H1 (cell line): Measurements from ENCODE around the gene PA2G4. TPM values are rescaled to one million over a fixed set of nuclear protein-coding genes. Genes with fewer than 3 reads are reported as not detected.
"Not testable (repeated sequence)": the region's sequence is repeated elsewhere in the genome, so short reads cannot be mapped to it uniquely, and the experiment has no call there.

Experiments
- CTCF ChIA-PET: fragments of 300-600 bp; sonication (Branson Sonifier 250); formaldehyde crosslinking; loops from one replicate; lab custom pipeline; 2021; ENCODE audit not compliant: partially characterized antibody; lab: Charles Lee
- POLR2A ChIA-PET: fragments of 300-600 bp; sonication (Branson Sonifier 250); formaldehyde crosslinking; loops from one replicate; lab custom pipeline; 2021; ENCODE audit warnings: inconsistent platforms; ENCODE audit not compliant: partially characterized antibody; lab: Charles Lee
- DNase-seq, 2 experiments: peaks; one replicate each; pipeline versions ENCODE4 v3.0.0 to v3.0.0-alpha.2; 2010 to 2022; ENCODE audit warnings: low spot score in 2 of 2, low read depth in 1 of 2, mixed read lengths in 1 of 2
- FAIRE-seq: peaks from 2 replicates; lab custom pipeline; 2011; peaks lifted over from hg19 to GRCh38; lab: Jason Lieb, UNC
- H2AFZ ChIP-seq: 2 replicates; pipeline ENCODE4 v1.8.1; 2012; ENCODE audit warnings: low read length, inconsistent platforms
- H2AK5ac ChIP-seq: 2 replicates; pipeline ENCODE4 v1.6.1; 2013; ENCODE audit warnings: low read depth, low read length
- H2BK120ac ChIP-seq: replicated peaks from 2 replicates; pipeline ENCODE3; 2013; ENCODE audit warnings: low read depth, low read length, inconsistent platforms
- H2BK12ac ChIP-seq: 2 replicates; pipeline ENCODE4 v1.6.1; 2013; ENCODE audit warnings: low read depth, low read length
- H2BK15ac ChIP-seq: 2 replicates; pipeline ENCODE4 v1.6.1; 2013; ENCODE audit warnings: low read length
- H2BK20ac ChIP-seq: 2 replicates; pipeline ENCODE4 v1.6.1; 2013; ENCODE audit warnings: low read length
- H2BK5ac ChIP-seq: 2 replicates; pipeline ENCODE4 v1.6.1; 2013; ENCODE audit warnings: low read depth, low read length
- H3K14ac ChIP-seq: 2 replicates; pipeline ENCODE4 v1.6.1; 2013; ENCODE audit warnings: inconsistent platforms; ENCODE audit not compliant: insufficient read length
- H3K18ac ChIP-seq: 2 replicates; pipeline ENCODE4 v1.6.1; 2013; ENCODE audit warnings: low read length; ENCODE audit errors: extremely low read depth
- H3K23ac ChIP-seq: 2 replicates; pipeline ENCODE4 v1.6.1; 2013; ENCODE audit warnings: inconsistent platforms; ENCODE audit not compliant: insufficient read length
- H3K23me2 ChIP-seq: 2 replicates; pipeline ENCODE4 v1.6.1; 2013; ENCODE audit warnings: low read depth, low read length
- H3K27ac ChIP-seq: 2 replicates; pipeline ENCODE4 v1.6.1; 2011; ENCODE audit warnings: low read depth, low read length, inconsistent platforms
- H3K27me3 ChIP-seq, 4 experiments: replicated peaks in 1 of 4; 1 replicate in 1 of 4; 2 replicates in 3 of 4; pipeline versions ENCODE4 v1.6.1 to v1.8.1; 2011 to 2013; ENCODE audit warnings: low read length in 3 of 4, mild to moderate bottlenecking in 3 of 4, inconsistent platforms in 2 of 4, mixed read lengths in 2 of 4, moderate library complexity in 1 of 4; ENCODE audit not compliant: control insufficient read depth in 3 of 4, insufficient read depth in 3 of 4; ENCODE audit errors: extremely low read depth in 1 of 4
- H3K36me3 ChIP-seq, 4 experiments: 2 replicates each; pipeline versions ENCODE4 v1.6.1 to v1.8.1; 2011 to 2013; ENCODE audit warnings: mild to moderate bottlenecking in 4 of 4, low read length in 3 of 4, moderate library complexity in 2 of 4, control low read depth in 1 of 4, inconsistent platforms in 1 of 4; ENCODE audit not compliant: insufficient read depth in 4 of 4, control insufficient read depth in 2 of 4
- H3K4ac ChIP-seq: replicated peaks from 2 replicates; pipeline ENCODE3; 2013; ENCODE audit warnings: low read length, low read depth, mixed read lengths, inconsistent platforms; ENCODE audit not compliant: insufficient read length
- H3K4me1 ChIP-seq, 4 experiments: replicated peaks in 1 of 4; 1 replicate in 1 of 4; 2 replicates in 3 of 4; pipeline versions ENCODE4 v1.6.1 to v1.8.1; 2011 to 2013; ENCODE audit warnings: low read length in 3 of 4, inconsistent platforms in 2 of 4, mixed read lengths in 1 of 4; ENCODE audit not compliant: insufficient read depth in 4 of 4, control insufficient read depth in 3 of 4
- H3K4me2 ChIP-seq, 2 experiments: 2 replicates each; pipeline versions ENCODE4 v1.6.1 to v1.8.1; 2011 to 2013; ENCODE audit warnings: low read depth in 2 of 2, low read length in 2 of 2, control low read depth in 1 of 2, inconsistent platforms in 1 of 2, mild to moderate bottlenecking in 1 of 2; ENCODE audit not compliant: insufficient read depth in 1 of 2
- H3K4me3 ChIP-seq, 4 experiments: fragments of 200-600, 300-600 bp in 1 of 4; sonication (generic), shearing (Covaris generic), sonication (Bioruptor Twin) in 1 of 4; 2 replicates each; pipeline versions ENCODE4 v1.5.1 to v1.8.1; 2011 to 2016; ENCODE audit warnings: low read length in 4 of 4, low read depth in 3 of 4, control low read depth in 2 of 4, inconsistent platforms in 2 of 4, mild to moderate bottlenecking in 2 of 4, mixed read lengths in 1 of 4, moderate library complexity in 1 of 4; ENCODE audit not compliant: insufficient read depth in 2 of 4; ENCODE audit errors: extremely low read depth in 1 of 4
- H3K56ac ChIP-seq: replicated peaks from 2 replicates; pipeline ENCODE3; 2013; ENCODE audit warnings: low read depth, mild to moderate bottlenecking, mixed read lengths, low read length, inconsistent platforms; ENCODE audit not compliant: insufficient read length
- H3K79me1 ChIP-seq: 2 replicates; pipeline ENCODE4 v1.6.1; 2013; ENCODE audit warnings: low read depth, low read length, control low read depth
- H3K79me2 ChIP-seq, 2 experiments: 2 replicates each; pipeline versions ENCODE4 v1.6.1 to v1.8.1; 2012 to 2013; ENCODE audit warnings: low read length in 2 of 2, mild to moderate bottlenecking in 2 of 2, inconsistent platforms in 1 of 2; ENCODE audit not compliant: insufficient read depth in 2 of 2, control insufficient read depth in 1 of 2
- H3K9ac ChIP-seq, 4 experiments: replicated peaks in 1 of 4; 1 replicate in 1 of 4; 2 replicates in 3 of 4; pipeline versions ENCODE4 v1.6.1 to v1.8.1; 2011 to 2013; ENCODE audit warnings: low read depth in 3 of 4, low read length in 3 of 4, control low read depth in 2 of 4, mild to moderate bottlenecking in 2 of 4, moderate library complexity in 2 of 4, inconsistent platforms in 1 of 4; ENCODE audit errors: extremely low read depth in 1 of 4
- H3K9me3 ChIP-seq, 2 experiments: 2 replicates each; pipeline versions ENCODE4 v1.6.1 to v1.8.1; 2012 to 2013; ENCODE audit warnings: mild to moderate bottlenecking in 2 of 2, moderate library complexity in 2 of 2, control low read depth in 1 of 2, inconsistent platforms in 1 of 2, low read depth in 1 of 2, low read length in 1 of 2, mixed read lengths in 1 of 2; ENCODE audit not compliant: insufficient read depth in 2 of 2
- H4K20me1 ChIP-seq, 2 experiments: replicated peaks in 1 of 2; 2 replicates each; pipeline versions ENCODE3 to v1.8.1; 2011 to 2013; ENCODE audit warnings: inconsistent platforms in 2 of 2, low read length in 2 of 2, mild to moderate bottlenecking in 1 of 2; ENCODE audit not compliant: insufficient read depth in 2 of 2, control insufficient read depth in 1 of 2
- H4K5ac ChIP-seq: 2 replicates; pipeline ENCODE4 v1.6.1; 2013; ENCODE audit warnings: low read length, low read depth, mixed read lengths, inconsistent platforms; ENCODE audit not compliant: insufficient read length
- H4K8ac ChIP-seq: 2 replicates; pipeline ENCODE4 v1.8.0; 2013; ENCODE audit warnings: mild to moderate bottlenecking, moderate library complexity, low read length, inconsistent platforms; ENCODE audit not compliant: insufficient read depth; ENCODE audit errors: extremely low read depth
- H4K91ac ChIP-seq: replicated peaks from 2 replicates; pipeline ENCODE3; 2013; ENCODE audit warnings: low read length, mixed read lengths, inconsistent platforms; ENCODE audit not compliant: insufficient read length
- WGBS, 2 experiments: shearing (Covaris generic) in 1 of 2; methylation state at CpG; one replicate each; pipeline versions ENCODE4 v1.1.6 to v1.1.7; 2013 to 2015; ENCODE audit warnings: low lambda C conversion rate in 2 of 2, mixed read lengths in 2 of 2, inconsistent platforms in 1 of 2, low coverage in 1 of 2, missing lambda C conversion rate in 1 of 2; ENCODE audit not compliant: insufficient replicate concordance in 2 of 2, insufficient coverage in 1 of 2, insufficient read length in 1 of 2; ENCODE audit errors: extremely low coverage in 1 of 2, missing lambda C conversion rate in 1 of 2; 5-methylcytosine and 5-hydroxymethylcytosine counted together
- polyA plus RNA-seq, 7 experiments: library from polyadenylated mRNA; depleted of rRNA in 3 of 7; stranded (reverse) in 5 of 7; unstranded in 2 of 7; fragments of >200 nt in 5 of 7; fragments of 200-250 nt in 2 of 7; gene quantifications; 1 replicate in 5 of 7; 2 replicates in 1 of 7; 4 replicates in 1 of 7; pipeline versions ENCODE4 v1.2.1 to v1.2.3, GENCODE V29; 2011 to 2013; ENCODE audit warnings: missing spikeins in 2 of 7, mixed read lengths in 2 of 7
- total RNA-seq: library from RNA; stranded (reverse); fragmentation: NEBNext Ultra II Directional; extraction: Animal tissue kit (Norgen Biotek cat#: 25700); gene quantifications from 2 replicates; pipeline ENCODE4 v1.2.1, GENCODE V29; 2021

PA2G4 gene
- total and polyA plus RNA-seq, 2 of the 8 experiments (the other 6 are each of a cell fraction or from before 2014, with no cell fraction given), result 159 to 242 TPM

DNA sequence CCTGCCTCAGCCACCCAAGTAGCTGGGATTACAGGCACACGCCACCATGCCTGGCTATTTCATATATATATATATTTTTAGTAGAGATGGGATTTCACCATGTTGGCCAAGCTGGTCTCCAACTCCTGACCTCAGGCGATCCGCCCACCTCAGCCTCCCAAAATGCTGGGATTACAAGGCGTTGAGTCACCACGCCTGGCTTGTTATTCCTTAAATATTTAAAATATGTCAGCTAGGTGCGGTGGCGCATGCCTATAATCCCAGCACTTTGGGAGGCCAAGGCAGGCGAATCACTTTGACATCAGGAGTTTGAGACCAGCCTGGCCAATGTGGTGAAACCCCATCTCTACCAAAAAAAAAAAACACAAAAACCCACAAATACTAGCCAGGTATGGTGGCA lies 44.4 kb upstream of the PA2G4 start:
- H3K9me3 ChIP-seq, H3K18ac ChIP-seq, H3K79me1 ChIP-seq, H3K4me3 ChIP-seq, H2BK20ac ChIP-seq, H2AFZ ChIP-seq, H2BK5ac ChIP-seq, H2BK120ac ChIP-seq, H3K23me2 ChIP-seq, H3K27ac ChIP-seq, H4K8ac ChIP-seq, H4K20me1 ChIP-seq, H3K9ac ChIP-seq, H3K4ac ChIP-seq, H3K56ac ChIP-seq, H2BK15ac ChIP-seq, H3K36me3 ChIP-seq, H3K4me1 ChIP-seq, H2AK5ac ChIP-seq, H3K4me2 ChIP-seq, H3K27me3 ChIP-seq, H4K5ac ChIP-seq, H4K91ac ChIP-seq, H3K14ac ChIP-seq, FAIRE-seq, H3K79me2 ChIP-seq, POLR2A ChIA-PET, DNase-seq, H3K23ac ChIP-seq, H2BK12ac ChIP-seq: not testable (repeated sequence)
- WGBS, 2 experiments, result 87% methylated on average over 8 of the region's 8 CpGs; no CpG with 5 or more reads in 1 of the 2 experiments
- CTCF ChIA-PET, result interaction anchor here (0.6 to 2.1 kb wide), 3 partner anchors 20 to 242 kb away, joined by 3 to 10 read pairs (median 3); partner anchors contain the start of genes ERBB3 and ORMDL2
